GM19035 (cell line): ENCODE measurements around the gene HOMEZ.
"Not testable (repeated sequence)": the region's sequence is repeated elsewhere in the genome, so short reads cannot be mapped to it uniquely, and the experiment has no call there.

Experiments used
- ATAC-seq: cut with Tn5 transposase; IDR thresholded peaks from one replicate; pipeline ENCODE4 v1.9.1; 2021; ENCODE audit not compliant: unreplicated experiment

The HOMEZ gene, protein sequence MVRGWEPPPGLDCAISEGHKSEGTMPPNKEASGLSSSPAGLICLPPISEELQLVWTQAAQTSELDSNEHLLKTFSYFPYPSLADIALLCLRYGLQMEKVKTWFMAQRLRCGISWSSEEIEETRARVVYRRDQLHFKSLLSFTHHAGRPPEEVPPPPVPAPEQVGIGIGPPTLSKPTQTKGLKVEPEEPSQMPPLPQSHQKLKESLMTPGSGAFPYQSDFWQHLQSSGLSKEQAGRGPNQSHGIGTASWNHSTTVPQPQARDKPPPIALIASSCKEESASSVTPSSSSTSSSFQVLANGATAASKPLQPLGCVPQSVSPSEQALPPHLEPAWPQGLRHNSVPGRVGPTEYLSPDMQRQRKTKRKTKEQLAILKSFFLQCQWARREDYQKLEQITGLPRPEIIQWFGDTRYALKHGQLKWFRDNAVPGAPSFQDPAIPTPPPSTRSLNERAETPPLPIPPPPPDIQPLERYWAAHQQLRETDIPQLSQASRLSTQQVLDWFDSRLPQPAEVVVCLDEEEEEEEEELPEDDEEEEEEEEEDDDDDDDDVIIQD

DNA sequence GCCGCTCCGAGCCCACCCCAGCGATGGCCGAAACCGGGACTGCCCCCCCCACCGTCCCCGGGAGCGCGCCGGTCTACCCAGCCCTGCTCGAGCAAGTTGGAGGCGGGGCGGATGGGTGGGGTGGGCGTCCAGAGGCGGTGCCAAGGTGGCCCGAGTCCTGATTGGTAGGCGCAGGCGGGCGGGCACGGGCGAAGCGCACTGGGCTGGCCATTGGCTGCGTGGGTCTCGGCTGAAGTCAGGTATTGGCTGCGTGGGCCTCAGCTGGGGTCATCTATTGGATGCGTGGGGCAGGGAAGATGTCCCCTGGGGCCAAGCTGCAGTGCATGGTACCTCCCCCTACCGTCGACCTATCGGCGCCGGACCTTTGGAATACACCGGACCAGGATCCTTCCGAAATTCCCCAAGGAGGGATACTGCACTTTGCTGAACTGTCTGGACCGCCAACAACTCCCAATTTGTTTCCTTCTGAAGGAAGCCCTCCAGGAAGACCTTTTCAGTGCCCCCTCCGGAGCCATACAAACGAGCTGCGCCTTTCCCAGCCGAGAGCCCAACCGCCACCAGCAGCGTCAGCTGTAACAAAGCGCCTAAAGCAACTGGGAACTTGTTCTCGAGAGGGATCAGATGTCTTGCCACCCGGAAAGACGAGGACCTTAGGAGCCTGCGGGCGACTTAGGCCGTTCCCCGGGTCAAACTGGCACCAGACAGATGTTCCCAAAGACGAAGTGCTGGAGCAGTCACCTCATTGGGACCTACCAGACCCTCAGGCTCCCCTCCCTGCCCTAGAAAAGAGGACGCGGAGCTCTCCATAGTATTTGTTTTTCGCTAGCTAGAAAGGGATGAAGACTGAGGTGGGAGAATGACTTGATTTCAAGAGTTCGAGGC, at the start of gene HOMEZ:
TSS of gene HOMEZ (minus strand) at position 113 of the 882 bp plus-strand sequence. CDS start 180 bp downstream, outside the sequence.
- ATAC-seq, result peak; percentile 99

DNA sequence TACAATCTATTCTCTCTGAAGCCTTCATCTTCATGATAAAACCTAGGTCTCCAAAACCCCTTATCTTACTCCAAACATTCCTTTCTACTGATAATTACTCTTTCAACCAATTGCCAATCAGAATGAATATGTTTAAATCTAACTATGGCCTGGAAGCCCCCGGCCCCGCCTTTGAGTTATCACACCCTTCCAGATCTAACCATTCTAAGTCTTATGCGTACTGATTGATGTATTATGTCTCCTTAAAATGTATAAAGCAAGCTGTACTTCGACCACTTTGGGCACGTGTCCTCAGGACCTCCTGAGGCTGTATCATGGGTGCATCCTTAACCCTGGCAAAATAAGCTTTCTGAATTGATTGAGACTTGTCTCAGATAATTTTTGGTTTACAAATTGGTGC, 49.7 kb upstream of the HOMEZ start:
- ATAC-seq, result no peak

DNA sequence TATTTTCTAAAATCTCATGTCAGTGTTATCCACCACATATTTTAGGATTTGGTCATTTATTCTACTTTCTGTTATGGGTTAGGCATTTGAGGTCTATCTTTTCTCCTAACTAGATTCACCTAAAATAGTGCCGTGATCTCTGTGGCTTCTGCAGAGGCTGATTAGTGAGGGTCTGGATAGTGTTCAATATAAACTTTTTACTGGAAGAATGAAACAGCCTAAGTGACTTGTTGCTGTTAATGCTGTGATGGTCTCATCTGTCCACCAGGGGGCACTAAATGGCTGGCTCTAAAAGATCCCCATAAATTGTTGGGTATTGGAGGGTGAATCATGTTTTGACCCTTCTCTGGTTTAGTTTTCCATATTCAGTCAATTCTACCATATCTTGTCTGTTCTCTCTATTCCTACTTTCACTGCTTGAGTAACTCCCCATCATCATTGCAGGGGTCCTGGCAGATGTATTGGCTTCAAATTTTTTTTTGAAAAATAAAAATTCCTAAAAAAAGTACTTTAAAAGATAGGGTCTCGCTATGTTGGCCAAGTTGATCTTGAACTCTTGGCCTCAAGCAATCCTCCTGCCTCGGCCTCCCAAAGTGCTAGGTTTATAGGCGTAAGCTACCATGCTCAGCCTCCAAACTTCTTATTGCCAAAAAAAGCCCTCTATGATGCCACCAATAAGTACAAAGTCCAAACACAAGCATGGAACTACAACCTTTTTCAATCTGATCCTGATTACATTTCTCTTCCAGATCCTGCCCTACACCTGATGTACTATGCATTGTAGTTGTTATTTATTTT, 42.2 kb upstream of the HOMEZ start:
- ATAC-seq, result no peak

DNA sequence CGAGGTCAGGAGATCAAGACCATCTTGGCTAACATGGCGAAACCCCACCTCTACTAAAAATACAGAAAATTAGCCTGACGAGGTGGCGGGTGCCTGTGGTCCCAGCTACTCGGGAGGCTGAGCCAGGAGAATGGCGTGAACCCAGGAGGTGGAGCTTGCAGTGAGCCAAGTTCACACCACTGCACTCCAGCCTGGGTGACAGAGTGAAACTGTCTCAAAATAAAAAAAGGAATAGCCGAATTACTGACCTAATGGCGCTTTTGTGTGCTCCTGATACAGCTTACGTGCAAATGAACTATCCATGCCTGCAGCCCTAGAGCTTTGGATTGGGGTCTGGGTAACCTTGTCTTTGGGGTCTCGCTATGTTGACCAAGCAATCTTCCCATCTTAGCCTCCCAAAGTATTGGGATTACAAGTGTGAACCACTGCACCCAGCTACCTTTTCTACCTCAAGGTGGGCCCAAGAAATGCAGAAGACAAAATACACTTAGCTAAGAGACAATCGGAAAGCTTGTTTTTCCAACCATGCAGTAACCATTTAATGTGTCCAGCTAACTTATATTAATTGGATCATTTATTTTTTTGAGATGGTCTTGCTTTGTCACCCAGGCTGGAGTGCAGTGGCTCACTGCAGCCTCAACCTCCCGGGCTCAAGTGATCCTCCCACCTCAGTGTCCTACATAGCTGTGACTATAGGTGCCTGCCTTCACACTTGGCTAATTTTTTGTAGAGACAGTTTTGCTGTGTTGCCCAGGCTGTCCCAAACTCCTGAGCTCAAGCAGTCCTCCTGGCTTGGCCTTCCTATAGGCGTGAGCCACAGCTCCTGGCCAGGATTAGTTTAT, 40.8 kb upstream of the HOMEZ start:
- no peak for ATAC-seq

DNA sequence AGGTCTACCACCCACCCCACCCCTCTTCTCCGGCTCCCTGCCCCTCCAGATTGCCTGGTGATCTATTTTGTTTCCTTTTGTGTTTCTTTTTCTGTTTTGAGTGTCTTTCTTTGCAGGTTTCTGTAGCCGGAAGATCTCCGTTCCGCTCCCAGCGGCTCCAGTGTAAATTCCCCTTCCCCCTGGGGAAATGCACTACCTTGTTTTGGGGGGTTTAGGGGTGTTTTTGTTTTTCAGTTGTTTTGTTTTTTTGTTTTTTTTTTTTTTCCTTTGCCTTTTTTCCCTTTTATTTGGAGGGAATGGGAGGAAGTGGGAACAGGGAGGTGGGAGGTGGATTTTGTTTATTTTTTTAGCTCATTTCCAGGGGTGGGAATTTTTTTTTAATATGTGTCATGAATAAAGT, 39.8 kb upstream of the HOMEZ start:
- ATAC-seq, result not testable (repeated sequence)

DNA sequence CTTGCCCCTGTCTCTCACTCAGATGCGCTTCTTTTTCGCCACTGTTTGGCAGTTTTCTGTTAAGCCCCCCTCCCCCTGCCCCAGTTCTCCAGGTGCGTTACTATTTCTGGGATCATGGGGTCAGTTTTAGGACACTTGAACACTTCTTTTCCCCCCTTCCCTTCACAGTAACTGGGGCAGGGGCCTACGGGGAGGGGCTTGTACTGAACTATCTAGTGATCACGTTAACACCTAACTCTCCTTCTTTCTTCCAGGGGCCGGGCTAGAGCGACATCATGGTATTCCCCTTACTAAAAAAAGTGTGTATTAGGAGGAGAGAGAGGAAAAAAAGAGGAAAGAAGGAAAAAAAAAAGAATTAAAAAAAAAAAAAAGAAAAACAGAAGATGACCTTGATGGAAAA, 39.1 kb upstream of the HOMEZ start:
- no peak for ATAC-seq

DNA sequence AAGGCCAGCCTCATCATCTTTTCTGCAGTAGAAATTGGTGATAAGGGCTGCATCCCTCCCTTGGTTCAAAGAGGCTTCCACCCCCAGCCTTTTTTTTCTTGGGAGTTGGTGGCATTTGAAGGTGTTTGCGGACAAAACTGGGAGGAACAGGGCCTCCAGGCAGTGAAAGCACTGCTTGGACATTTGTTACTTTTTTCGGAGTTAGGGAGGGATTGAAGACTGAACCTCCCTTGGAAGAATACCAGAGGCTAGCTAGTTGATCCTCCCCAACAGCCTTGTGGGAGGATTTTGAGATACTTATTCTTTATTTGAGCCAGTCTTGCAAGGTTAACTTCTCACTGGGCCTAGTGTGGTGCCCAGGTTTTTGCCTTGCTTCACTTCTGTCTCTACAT, 38.5 kb upstream of the HOMEZ start:
- ATAC-seq, result no peak

DNA sequence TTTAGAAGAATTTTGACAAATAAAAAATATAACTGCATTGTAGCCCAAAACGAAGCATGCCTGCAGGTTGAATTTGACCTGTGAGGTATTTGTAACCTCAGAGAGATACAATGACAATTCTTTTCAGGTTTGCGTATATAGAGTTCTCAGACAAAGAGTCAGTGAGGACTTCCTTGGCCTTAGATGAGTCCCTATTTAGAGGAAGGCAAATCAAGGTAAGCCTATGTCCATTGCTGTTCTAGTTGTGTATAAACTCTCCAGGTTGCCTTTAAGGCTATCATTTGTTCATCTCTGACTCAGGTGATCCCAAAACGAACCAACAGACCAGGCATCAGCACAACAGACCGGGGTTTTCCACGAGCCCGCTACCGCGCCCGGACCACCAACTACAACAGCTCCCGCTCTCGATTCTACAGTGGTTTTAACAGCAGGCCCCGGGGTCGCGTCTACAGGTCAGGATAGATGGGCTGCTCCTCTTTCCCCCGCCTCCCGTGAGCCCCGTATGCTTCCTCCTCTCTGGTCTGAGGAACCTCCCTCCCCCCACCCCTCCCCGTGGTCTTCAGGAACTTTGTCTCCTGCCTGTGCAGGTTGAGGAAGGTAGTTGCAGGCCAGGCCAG, 38.0 kb upstream of the HOMEZ start:
- no peak for ATAC-seq

DNA sequence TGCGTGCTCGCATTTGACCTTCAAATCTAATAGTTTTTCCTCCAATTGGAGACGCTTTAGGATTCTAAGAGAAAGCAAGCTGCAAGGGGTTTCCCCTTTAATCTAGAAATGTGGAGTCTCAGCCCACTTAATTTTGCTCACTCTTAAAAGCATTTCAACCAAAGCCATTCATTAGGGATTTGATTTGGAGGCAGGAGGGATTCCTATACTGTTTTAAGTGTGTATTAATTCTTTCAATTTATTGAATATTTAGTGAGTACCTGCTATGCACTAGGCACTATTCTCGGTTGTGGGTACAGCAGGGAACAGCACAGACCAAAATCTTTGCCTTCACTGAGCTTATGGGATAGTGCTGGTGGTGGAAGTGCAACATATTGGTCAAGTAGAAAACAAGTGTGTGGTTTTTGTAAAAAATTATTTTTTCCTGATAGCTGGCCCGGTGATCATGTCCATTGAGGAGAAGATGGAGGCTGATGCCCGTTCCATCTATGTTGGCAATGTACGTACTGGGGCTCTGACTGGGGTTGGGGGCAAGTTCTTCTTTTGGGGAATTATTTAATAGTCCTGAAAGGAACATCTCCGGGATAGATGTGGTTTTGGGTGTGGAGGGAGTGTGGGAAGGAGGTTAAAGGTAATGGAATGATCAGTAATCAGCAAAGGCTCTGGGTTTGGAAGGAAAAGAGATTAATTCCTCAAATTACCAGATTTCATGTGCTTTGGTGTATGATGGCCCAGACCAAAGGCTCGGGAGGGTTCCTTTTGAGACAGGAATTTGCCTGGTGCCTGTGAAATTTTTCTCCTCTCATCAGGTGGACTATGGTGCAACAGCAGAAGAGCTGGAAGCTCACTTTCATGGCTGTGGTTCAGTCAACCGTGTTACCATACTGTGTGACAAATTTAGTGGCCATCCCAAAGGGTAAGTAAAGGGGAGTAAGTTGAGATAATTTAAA, 36.9 kb upstream of the HOMEZ start:
- ATAC-seq, result no peak

DNA sequence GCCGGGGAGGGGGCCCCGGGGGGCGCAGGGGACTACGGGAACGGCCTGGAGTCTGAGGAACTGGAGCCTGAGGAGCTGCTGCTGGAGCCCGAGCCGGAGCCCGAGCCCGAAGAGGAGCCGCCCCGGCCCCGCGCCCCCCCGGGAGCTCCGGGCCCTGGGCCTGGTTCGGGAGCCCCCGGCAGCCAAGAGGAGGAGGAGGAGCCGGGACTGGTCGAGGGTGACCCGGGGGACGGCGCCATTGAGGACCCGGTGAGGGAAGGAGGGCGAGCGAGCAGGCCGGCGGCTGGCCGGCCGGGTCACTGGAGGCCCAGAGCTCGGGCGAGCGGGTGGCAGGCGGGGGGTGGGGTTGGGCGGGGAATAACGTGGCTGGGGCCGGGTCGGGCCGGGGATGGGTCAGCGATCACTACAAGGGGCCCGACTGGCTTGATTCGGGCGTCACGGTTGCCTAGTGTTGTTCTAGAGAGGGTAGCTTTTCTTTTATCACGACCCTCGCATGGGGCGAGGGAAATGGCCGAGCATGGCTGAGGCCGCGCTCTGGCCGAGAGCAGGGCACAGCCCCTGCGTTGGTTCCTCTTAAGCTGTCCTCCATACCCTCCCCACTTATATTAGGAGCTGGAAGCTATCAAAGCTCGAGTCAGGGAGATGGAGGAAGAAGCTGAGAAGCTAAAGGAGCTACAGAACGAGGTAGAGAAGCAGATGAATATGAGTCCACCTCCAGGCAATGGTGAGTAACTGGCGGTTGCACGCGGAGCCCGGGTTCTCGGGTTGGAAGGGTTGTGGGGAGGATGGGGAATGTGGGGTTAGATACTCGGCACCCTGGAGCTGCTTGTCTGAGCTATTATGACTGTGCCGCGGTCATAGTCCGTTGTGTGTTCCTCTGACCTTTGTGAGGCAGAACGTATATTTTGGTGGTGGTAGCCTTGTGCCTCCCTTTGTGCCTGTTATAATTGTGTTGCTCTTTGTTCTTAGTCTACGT, 35.9 kb upstream of the HOMEZ start:
- ATAC-seq, result peak; percentile 19

DNA sequence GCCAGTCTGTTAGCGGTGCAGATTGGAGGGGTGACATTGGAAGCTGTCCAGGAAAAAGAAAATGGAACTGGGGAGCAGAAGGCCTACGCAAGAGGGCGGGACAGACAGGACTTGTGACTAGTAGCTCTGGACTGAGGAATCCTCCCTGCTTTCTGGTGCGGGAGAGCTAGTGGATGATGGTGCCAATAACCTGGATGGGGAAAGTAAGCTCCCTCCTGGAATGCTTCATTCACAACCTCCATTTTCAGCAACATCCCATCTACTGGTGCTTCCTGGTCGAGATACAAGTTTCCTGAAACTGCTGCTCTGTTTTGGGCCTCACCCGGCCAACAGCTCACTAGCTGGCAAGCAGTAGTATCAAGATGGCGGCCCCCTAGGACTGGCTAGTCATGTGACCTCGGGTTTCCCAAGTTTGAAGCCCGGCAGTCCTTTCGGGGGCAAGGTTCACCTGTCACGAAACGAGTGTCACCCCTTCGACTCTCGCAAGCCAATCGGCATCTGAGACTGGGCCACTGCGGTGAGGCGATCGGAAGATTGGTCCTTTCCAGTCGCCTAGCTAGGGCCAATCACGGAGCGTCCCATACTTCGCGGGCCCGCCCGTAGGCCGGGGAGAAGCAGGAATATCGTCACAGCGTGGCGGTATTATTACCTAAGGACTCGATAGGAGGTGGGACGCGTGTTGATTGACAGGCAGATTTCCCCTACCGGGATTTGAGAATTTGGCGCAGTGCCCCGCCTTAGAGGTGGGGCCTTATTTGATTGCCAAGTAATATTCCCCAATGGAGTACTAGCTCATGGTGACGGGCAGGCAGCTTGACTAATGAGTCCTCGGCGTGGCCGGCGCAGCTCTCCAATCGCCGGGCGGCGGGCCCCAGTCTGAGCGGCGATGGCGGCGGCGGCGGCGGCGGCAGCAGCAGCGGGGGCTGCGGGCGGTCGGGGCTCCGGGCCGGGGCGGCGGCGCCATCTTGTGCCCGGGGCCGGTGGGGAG, 34.9 kb upstream of the HOMEZ start, which contains the start of gene PABPN1:
TSS of gene PABPN1 (plus strand) at position 874 of the 988 bp plus-strand sequence. CDS start at position 887, 13 bp downstream.
- ATAC-seq, result peak; percentile 88

DNA sequence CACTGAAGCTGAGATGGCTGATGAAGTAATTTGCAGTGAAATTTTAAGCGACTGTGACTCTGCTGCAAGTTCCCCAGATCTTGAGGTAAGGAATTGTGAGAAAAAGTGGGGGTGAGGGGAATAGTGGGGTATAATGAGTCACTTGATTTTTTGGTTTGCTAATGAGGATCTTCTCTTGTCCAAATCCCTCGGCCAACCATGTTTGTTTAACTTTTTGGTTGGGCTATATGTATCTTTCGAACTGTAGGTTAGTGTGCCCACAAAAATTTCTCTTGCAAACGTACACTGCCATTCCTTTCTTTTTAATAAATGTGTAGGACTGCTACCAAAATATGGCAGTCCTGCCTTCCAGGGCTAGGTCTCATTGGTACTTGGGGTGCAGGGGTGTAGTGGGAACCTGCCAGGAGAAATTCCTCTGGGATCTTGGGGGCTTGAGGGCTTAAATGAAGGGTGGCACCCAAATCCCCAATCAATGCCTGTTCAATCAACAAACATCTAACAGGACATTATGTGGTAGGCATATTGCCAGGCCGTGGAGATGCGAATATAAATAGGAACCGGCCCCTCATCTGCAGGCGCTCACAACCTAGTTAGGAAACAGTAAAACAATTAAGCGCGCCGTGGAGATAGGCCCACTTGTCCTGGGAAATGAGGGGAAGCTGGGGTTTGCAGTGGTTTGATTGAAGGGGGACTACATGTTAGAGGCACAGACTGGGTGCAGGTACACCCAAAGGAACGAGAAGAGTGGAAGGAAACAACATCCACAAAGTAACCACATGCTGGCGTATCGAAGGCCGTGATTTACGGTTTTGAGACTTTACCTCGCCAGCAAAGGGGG, 34.0 kb upstream of the HOMEZ start:
- ATAC-seq, result no peak

DNA sequence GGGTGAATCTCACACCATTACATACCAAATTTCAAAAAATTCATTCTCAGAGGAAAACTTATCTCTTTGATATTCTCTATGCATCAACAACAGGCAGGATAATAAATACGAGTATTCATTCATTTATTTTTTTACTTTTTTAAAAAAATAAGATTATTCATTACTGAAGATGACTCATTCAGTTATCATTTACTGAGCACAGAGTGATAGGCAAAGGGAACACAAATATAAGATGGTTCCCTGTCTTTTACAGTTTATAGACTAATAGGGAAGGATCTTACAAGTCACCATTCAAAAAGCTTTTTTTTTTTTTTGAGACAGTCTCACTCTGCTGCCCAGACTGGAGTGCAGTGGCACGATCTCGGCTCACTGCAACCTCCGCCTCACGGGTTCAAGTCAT, 30.4 kb upstream of the HOMEZ start:
- ATAC-seq, result no peak

DNA sequence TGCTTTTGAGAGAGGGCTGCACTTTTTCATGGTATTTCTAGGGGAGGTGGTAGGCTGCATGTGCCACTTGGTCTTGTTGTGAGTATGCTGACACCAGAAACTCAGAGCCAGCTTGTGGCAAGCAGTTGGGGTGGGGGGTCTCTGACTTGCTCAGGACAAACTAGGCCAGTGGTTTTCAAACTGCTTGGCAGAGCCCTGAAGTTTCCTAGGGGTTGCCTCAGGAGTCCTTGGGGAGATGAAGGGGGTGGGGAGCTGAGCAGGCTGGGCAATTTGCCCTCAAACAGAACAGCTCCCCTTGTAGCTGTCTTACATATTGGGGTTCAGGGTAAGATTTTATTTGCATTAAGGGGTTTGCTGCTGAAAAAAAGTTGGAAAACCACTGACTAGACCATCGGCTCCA, 24.6 kb upstream of the HOMEZ start:
- ATAC-seq, result no peak
